ENCODE measurements around the gene KLHL29.

Gene KLHL29

DNA sequence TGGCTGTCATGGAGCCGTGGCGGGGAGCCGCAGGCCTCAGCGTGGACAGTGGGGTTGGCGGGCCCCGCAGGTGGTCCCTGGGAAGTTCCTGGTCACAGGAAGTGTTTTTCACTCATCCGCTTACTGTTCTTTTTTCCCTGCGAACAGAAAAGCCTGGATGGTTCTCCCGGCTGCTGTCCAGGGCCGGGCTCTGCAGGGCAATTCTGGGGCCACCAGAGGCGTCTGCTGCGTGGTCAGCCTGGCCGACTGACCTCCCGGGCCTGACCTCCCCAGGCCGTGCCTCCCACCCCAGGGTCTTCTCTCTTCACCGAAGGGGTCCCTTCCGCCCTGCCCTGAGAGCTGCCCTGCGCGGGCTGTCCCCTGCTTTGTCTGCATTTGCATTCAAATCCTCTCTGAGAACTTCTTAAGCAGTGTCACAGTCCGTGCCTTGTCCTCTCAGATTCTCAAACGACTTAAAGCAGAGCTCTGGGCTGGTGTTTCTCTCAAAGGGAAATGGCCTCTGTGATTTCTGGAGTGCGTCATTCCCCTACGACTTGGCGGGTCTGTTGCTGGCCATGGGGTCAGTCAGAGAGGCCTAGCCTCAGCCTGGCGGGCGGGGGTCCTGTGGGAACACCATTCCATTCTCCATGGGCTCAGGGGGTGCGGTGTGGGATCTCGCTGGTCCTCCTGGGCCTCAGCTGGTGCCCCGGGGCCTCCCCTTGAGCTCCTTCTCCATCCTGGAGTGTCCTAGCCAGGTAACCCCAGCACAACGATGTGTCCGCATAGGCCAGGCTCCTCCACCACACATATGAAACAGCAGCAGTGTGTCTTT lies 38.3 kb downstream of the KLHL29 start:
- no peak for DNase-seq

DNA sequence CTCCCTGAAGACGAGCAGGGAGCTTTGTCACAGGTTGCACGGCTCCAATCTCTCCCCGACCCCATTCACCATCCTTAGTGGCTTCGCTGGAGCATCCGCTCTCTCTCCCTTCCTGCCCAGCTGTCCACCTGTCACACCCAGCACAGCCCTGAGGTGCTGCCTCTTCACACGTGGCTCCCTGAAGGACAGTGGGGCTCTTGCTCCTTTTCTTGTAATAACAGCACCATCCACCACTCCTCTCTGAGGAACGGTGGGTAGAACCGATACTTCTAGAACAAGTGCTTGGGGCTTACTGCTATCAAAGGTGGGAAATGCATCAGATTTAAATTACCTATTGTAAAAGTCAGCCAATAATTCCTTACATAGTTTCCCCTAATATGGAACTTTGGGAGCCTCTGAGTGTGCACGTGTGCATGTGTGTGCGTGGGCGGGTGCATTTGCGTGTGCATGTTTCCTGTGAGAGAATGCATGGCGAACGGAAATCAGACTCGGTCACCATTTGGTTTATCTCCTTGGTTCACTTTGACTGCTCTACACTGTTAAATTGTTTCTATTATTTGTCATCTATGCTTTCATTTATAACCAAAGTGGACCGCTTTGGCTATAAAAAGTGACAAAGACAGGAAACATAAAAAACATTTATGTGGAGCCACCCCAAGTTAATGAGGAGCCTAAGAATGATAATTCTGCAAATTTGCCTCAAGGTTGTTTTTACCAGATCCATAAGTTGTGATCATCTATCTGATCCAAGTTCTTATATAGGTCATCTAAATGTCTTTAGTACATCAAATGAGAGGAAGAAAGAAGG lies 39.1 kb downstream of the KLHL29 start:
- no peak for DNase-seq

DNA sequence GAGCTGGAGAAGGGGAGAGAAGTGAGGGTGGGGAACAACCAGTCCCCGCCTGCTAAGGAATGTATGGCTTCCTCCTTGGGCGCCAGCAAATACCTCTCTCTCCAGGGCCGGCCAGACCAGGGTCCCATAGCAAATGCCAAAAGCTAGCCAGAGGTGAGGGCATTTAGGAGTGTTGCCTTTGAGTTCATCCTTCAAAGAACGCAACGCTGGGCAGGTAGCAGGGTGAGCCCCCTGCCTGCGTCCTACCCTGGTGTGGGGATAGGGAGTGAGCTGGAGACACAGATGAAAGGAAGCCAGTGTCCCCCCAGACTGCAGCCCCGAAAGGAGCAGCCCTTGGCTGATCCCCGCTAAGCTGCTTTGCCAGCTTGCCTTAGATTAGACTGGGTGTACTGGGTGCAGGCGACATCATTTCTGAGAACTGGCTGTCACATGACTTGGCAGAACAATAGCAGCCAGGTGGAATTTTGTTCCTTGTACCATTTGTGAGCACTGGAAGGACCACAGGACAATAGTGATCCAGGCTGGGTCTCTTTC lies 40.4 kb downstream of the KLHL29 start:
- no peak for DNase-seq

DNA sequence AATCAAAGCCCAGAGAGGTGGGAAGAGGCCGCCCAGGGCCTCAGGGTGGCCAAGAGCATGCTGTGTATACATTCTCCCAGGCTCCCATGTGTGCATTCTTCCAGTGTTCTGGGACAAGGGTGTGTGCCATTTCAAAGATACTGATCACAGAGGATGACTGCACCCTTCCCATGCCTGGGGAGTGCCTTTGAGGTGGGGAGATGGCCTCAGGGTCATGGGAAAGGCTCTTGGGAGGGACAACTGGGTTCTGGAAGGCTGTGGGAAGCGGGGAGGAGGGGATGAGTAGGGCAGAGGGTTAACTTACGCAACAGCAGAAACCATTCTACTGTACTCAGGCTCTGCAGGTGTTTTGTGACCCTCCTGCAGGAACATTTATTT lies 40.9 kb downstream of the KLHL29 start:
- no peak for DNase-seq

DNA sequence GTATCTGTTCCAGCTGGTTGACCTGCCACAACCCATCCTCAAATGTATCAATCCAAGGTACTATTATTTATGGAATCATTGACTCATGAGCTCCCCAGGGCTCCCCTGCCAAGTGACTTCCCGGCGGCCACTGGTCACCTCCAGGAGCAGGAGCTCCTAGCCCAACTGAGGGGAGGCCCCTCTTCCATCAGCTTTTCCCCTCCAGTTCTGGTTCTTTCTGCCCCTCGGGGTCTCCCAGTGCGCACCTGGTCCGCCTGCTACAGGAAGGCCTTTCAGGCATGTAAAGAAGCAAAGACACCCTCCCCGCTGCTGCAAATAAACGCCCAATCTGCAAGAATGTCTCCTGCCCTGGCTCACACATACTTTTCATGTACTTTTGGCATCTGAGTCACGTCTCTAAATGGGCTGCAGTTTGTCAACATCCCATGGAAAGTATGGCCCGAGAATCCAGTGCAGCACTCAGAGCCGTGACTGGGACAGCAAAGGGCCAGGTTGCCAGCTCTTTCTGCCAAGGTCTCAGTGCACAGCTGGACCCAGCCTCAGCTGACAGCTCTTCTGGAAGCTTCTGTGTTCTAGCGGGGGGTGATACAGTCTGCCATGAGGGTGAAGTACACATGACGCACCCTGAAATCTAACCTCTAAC lies 41.4 kb downstream of the KLHL29 start:
- DNase-seq: no peak

DNA sequence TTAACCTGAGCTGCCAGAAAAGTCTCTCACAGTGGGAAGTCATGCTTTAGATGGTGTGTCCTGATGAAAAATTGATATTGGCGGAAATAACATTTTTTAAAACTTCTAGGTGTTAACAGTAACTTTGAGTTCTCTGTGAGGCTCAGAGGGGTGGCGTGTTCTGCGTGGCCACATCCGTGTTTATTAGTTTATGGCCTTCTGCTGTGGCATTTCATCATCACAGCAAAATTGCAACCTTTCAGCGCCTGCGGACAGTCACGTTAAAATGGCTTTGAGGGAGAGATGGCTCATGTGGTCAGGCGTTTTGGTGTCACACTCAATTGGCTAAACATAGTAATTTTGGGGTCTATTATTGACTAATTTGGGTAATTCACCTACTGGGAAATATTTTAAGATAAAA lies 42.4 kb downstream of the KLHL29 start:
- no peak for DNase-seq

DNA sequence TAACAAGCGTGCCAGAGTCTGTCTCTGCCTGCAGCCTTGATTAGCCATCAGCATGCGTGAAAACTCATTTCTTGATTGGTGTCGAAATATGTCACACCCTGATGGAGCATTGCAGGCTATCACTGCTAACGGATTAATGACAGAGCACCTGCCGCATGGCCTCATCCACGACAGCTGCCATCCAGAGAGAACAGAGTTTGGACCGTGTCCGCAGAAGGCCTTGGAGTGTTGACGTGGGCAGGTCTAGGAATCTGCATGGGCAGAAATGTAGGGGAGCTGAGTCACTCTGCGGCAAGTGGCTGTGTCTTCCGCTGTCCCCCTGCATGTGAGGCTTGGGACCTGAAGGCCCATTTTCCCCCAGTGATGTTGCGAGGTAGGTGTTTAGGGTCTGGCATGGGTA lies 43.0 kb downstream of the KLHL29 start:
- DNase-seq: no peak

DNA sequence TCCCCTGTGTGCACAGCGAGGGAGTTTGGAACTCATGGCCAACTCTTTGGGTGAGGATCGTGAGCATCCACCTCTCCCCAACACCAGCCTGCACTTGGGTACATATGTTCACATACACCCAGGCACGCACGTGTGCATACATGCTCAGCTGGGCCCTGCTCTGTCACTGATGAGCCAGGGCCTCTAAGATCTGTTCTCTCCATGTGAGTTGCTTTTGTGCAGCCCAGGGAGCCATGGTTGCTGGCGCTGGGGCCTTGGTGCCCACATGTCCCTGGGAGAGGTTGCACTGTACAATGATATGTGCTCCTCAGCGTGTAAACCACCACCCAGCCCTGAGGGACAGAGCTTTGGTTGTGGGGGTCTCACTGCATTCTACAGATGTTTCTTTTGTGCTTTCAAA lies 44.1 kb downstream of the KLHL29 start:
- DNase-seq: no peak

DNA sequence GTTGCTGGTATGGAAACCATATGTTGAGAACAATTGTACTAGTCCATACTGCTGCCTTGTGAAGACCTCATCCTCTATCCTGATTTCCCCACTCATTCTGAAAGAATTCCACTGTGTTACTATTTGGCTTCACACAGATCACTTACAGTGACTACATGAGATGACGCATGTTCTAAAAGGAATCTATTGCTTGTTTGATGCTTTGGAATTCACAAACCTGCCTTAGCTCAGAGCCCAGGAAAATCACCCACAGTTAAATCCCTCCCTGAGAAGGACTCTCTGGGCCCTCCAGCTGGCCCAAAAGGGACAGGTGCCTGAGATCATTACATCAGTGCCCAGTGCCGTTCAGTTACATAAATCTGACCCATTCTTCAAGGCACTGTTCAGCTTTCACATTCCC lies 45.3 kb downstream of the KLHL29 start:
- no peak for DNase-seq

DNA sequence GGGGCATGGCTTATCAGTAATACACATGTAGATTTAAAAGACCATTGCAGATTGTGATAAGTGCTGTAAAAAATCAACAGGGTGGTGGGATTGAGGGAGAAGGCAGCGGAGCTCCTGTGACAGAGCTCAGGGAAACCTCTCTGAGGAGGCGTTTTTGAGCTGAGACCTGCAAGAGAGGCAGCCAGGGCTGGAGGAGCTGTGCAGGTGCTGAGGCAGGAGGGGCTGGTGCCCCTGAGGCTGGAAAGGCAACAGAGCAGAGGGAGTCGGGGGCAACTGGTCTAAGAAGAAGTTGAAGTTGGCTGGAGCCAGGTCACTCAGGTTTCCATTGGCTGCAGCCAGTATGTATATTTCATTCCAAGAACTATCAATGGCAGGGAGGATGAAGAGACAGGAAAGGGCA lies 47.6 kb downstream of the KLHL29 start:
- no peak for DNase-seq

DNA sequence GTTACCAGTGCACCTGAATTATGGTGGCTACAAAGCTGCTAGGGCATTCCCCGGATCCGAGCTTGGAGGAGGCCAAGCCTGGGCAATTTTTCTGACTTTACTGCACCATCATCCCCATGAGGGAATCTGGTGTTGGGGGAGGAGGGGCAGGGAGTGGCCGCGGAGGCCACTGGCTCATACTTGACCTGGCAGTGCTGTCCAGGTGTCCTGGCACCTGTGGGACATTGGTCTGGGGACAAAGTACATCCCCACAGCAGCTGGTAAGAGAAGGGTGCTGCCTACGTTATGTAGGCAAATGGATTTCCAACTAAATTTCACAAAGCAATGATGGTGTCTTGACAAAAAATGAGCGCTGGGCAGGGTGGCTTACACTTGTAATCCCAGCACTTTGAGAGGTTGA lies 48.3 kb downstream of the KLHL29 start:
- no peak for DNase-seq

DNA sequence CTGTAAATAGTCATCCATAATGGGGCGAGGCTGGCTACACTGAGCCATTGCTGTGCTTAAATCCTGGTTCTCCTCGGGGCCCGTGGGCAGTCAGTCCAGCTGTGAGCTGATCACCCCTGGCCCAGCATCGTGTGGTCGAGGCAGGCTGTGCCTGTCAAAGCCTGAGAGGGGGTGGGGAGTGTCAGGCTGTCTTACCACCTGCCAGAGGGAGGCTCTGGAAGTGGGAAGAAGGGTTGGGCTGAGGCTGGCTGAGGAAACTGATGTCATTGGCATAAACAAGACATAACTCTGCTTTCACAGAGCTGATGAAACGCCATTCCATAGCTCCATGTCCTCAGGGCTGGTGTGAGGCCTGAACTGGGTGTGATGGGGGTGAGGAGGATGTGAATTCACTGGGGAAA lies 49.7 kb downstream of the KLHL29 start:
- DNase-seq: no peak

DNA sequence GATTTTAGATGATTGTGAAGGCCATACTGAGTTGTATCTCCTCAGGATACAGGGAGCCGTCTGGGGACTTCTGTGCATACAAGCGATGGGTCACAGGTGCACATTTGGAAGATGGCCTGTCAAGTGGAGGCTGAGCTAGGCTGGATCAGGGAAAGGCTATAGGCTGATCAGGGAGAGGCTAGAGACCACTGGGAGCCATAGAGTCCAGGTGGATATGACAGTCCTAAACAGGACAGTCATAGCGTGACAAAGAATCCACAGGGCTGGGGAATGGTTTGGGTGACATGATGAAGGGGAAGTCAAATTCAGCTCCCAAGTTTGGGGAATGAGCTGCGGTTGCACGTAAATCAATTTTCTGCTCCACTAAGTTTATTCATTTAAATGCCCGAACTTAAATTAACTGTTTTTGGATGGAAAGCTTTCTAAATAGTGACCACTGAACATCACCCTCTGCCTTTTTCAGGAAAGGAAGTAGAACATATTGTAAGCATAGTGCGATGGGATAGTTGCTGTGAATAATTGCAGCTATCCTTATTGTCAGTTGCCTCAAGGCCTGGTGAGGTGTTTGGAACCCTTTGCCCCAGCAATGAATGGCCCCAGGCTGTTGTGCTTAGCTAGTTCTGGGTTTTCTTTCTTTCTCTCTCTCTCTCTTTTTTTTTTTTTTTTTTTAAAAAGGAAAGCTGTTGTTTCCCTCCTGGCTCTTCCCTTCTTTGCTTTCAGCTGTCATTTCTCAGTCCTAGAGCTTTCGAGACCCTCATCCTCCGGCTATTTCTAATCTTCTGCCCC lies 50.5 kb downstream of the KLHL29 start:
- no peak for DNase-seq

DNA sequence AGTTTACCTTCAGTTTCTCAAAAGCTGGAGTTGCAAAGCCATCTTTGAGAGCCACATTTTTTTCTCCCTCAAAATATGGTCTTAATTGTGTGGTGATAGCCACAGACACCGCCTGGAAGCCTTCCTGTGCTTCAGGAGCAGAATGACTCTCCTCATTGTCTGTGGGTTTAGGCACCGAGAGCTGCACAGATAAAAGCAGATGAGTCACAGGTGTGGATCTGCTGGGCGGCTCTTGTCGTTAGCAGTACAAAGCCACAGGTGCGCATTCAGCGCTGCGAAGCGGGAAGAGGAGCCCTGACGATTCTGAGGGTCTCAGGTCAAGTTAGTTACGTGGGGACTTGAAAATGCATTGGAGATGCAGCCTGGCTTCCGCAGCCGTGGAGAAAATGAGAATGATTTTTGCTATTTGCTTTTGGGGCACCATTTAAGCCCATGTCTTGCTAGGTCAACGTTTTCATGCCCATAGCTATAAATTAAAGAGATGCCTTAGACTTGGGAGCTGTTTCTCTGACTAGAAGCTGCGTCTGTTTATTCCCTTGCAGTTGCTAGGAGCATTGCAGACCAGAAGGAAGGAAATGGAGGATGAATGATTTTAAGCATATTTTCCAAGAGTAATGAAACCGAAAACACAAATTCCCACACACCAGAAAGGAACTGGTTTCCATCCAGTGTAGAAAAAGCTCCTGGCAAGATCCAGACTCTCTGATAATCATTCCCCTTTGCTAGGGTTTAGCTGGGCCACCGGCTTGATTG lies 51.5 kb downstream of the KLHL29 start:
- no peak for DNase-seq

DNA sequence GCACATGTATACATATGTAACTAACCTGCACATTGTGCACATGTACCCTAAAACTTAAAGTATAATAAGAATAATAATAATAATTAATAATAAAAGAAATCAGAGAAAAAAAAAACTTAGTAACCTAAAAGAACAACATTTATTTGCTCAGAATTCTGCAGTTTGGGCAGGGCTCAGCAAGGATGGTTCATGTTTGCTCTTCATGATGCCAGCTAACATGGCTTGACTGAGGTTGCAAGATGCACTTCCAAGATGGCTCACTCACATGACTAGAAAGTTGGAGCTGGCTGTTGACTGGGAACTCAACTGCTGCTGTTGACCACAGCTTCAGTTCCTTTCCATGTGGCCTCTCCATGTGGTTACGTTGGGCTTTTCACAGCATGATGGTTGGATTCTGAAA lies 56.4 kb downstream of the KLHL29 start:
- DNase-seq: no peak

DNA sequence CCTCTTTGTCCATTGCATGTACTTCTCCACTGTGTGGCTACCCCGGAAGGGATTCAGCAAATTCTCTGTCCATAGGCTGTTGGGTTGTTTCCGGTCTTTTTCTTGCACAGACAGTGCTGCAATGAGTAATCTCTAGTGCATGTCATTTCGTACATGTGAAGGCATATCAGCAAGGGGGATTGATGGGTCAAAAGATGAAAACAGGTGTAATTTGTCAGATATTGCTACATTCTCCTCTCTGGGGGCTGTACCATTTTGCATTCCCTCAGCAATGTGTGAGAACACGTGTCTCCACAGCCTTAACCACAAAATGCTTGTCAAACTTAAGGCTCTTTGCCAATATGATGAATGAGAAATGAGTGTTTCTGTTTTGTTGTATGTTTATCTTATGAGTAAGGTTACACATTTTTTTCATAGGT lies 60.5 kb downstream of the KLHL29 start:
- DNase-seq: no peak

DNA sequence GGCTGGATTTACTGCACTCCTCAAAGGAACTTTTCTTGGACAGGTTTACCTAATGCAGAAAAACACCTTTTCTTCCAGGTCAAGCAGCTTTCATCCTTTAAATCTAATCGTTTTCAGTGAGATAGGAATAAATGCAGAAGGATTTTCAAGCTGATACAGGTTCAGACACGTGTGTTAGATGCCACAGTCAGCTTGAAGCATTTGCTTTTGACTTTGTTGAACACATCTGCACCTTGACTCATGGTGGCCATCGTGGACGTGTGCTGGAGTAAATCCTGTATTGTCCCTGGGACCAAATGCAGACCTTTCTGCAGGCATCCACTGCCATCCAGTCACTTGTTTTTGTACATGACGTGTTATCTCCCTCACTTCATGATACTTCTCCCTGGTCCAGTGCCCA lies 61.9 kb downstream of the KLHL29 start:
- DNase-seq: no peak

DNA sequence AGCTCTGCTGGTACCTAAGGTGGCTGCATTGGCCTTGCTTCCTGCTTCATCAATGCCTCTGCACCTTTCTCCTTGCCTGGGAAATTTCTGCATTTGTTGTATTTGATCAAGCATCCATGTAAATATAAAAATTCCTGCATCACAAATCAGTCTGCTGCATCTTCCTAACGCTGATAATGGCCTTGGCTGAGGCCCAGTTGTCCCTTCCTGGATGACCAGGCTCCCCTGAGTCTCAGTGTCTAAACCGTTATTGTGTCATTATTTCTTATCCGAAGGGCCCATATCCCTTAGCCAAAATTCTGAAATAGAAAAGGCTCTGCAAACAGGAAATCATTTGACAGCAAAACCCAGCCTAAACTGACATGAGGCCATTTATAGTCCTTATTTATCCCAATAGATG lies 62.4 kb downstream of the KLHL29 start:
- DNase-seq: no peak

DNA sequence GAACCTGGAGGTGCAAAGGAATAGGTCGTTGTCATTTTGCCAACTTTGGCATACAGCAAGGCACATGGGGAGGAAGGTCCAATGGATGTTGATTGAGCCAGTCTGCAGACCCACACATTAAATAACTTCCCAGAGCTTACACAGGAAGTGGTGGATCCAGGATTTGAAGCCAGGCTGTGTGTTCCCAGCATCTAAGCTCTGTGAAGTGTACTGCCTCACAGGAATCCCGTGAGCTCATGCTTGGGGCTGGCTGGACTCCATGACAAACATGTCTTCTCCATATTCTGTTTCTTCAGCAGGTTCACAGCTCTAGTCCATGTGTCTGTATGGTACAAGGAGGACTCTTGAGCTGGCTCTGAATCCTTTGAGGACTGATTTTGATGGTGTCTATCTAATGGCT lies 63.9 kb downstream of the KLHL29 start:
- DNase-seq: no peak

DNA sequence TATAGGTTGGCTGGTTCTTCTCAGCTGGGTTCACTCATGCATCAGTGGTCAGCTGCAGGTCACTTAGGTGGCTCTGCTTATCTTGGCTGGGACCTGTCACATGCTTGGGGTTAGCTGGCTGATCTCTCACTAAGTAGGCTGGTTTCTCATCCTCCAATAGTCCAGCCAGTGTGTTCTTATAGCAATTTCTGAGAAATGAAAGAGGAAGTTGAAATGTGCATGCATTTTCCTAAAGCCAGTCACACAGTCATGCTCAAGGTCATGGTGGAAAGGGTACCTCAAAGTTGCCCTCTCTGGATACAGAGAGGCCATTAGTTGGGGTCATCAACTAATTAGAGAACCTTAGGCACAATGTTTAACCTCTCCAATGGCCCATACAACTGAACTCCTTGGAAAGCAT lies 64.4 kb downstream of the KLHL29 start:
- no peak for DNase-seq

DNA sequence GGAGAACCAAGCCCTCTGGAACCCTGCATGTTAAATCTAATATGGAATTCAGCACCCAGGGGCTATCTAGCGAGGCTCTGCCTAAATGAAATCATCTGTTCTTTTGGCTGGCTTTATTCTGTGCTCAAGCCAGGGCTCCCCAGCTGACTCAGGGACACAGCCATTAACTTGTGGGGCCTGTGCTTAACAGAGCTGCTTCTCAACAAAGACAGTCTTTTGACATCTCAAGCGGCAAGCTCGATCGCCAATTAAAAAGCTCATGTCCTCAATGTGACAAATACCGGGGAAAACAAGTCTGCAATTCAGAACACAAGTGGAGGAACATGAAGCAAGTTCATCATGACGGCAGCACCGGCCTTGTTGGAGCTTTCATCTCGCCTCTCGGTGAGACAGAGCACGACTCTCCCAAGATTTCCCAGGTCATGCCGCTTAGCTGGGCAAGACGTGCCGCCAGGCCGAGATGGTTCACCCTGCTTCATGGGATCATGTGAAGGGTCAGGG lies 64.9 kb downstream of the KLHL29 start:
- no peak for DNase-seq

DNA sequence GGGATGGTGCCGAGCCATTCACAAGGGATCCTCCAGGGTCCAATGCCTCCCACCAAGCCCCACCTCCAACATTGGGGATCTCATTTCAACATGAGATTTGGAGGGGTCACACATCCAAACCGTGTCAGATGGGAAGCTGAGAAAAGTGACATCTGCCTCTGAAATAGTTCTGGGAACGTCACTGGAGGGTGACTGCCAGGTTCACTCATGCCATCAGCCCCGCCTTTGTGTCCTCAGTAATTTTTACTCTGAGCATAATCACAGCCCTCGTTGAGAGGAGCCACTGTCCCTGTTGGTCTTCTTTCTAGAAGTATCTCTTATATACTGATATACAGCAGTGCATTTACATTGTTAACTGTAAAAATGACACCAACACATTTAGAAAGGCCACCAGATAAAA lies 67.4 kb downstream of the KLHL29 start:
- no peak for DNase-seq
